Neutrophil (primary cell): ENCODE data around the gene PDE2A.

Experiments
- H3K27ac ChIP-seq: fragments of 200-600 bp; sonication (generic); 2 replicates; pipeline ENCODE4 v1.5.1; 2016; ENCODE audit warnings: mild to moderate bottlenecking, moderate library complexity
- H3K27me3 ChIP-seq: fragments of 200-600 bp; sonication (generic); 2 replicates; pipeline ENCODE4 v1.6.0; 2016; ENCODE audit warnings: mild to moderate bottlenecking
- H3K36me3 ChIP-seq: fragments of 200-600 bp; sonication (generic); 2 replicates; pipeline ENCODE4 v1.5.1; 2017
- H3K4me1 ChIP-seq, 2 experiments: fragments of 200-600 bp in 1 of 2; sonication (generic) in 1 of 2; 1 replicate in 1 of 2; 2 replicates in 1 of 2; pipeline versions ENCODE4 v1.5.1 to v1.6.1; 2013 to 2016; ENCODE audit warnings: low read depth in 1 of 2, low read length in 1 of 2, mild to moderate bottlenecking in 1 of 2, moderate library complexity in 1 of 2; ENCODE audit not compliant: control insufficient read depth in 1 of 2, insufficient read depth in 1 of 2
- H3K4me3 ChIP-seq, 2 experiments: fragments of 200-600 bp in 1 of 2; sonication (generic) in 1 of 2; 1 replicate in 1 of 2; 2 replicates in 1 of 2; pipeline ENCODE4 v1.5.1; 2013 to 2016; ENCODE audit warnings: low read depth in 1 of 2, low read length in 1 of 2, mild to moderate bottlenecking in 1 of 2, moderate library complexity in 1 of 2
- H3K9me3 ChIP-seq: fragments of 200-600 bp; sonication (generic); 2 replicates; pipeline ENCODE4 v1.5.1; 2016
- CTCF ChIP-seq: fragments of 200-600 bp; sonication (generic); IDR thresholded peaks from 2 replicates; pipeline ENCODE4 v1.5.1; 2016; ENCODE audit warnings: antibody characterized with exemption

Gene PDE2A

DNA sequence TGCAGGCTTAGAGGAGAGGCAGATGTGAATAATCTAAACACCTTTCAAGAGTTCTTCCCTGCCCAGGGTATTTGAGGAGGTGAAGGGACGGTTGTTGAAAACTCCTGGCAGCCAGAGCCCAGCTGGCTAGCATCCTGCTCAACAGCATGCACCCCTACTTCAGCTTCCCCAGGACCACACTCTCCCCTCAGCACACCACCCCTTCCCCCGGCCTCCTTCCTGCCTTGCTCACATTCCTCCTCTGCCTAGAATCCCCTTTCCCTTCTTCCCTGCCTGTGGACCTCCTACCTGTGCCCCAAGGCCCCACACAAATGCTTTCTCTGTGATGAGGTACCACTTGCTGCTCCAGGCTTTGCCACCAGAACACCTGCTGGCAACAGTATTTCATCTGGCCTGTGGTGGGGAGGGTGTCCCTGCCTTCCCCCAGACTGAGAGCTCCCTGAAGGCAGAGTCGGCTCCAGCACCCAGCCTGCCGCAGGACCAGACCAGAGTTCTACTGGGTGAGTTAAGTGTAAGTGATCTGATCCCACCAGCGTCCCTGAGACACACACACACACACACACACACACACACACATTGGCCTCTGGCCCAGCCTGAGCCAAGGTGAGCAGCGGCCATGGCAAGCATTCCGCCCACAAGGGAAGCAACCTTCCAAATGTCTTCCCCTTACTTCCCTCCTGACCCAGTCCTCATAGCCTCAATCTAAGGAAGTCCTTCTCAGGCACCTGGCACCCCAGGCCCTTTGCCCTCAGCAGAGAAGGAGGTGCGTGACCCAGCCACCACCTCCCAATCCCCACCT, 79.5 kb downstream of the PDE2A start:
- H3K36me3 ChIP-seq, result no peaks in the 10 kb centered on the region
- peaks cover 4 to 9% of the 10 kb centered on the region in 2 experiments for H3K4me1 ChIP-seq
- peaks cover 96% of the 10 kb centered on the region for H3K27me3 ChIP-seq
- no peak overlapping the region for H3K27ac ChIP-seq
- H3K4me3 ChIP-seq, result no peak overlapping the region
- no peak for TF ChIP-seq CTCF
- no peaks in the 10 kb centered on the region for H3K9me3 ChIP-seq

- no peak overlapping the region for H3K27ac ChIP-seq
- H3K4me3 ChIP-seq, result no peak overlapping the region
- TF ChIP-seq CTCF, result no peak
- no peaks in the 10 kb centered on the region for H3K36me3 ChIP-seq
- peaks cover 4 to 10% of the 10 kb centered on the region in 2 experiments for H3K4me1 ChIP-seq
- peaks cover 96% of the 10 kb centered on the region for H3K27me3 ChIP-seq
- no peaks in the 10 kb centered on the region for H3K9me3 ChIP-seq
These were observed 81.3 kb downstream of the PDE2A start for GRCh38 chr11:72592698-72593495.

- Histone ChIP-seq H3K27me3 (peaks cover 96% of the 10 kb centered on the region), H3K27ac (no peak overlapping the region), H3K36me3 (no peaks in the 10 kb centered on the region), H3K4me3 (no peak overlapping the region), H3K9me3 (no peaks in the 10 kb centered on the region), H3K4me1 (peaks cover 4 to 10% of the 10 kb centered on the region in 2 experiments)
- TF ChIP-seq CTCF, result no peak
These were observed 82.3 kb downstream of the PDE2A start for GRCh38 chr11:72591785-72592502.

GRCh38 chr11:72591023-72591422, 83.2 kb downstream of the PDE2A start:
- no peaks in the 10 kb centered on the region for H3K36me3 ChIP-seq
- TF ChIP-seq CTCF, result no peak
- peaks cover 4 to 10% of the 10 kb centered on the region in 2 experiments for H3K4me1 ChIP-seq
- no peaks in the 10 kb centered on the region for H3K9me3 ChIP-seq
- peaks cover 100% of the 10 kb centered on the region for H3K27me3 ChIP-seq
- H3K27ac ChIP-seq, result no peak overlapping the region
- no peak overlapping the region for H3K4me3 ChIP-seq
